ENCODE results near the gene IL21R. TPM values are rescaled to one million over a fixed set of nuclear protein-coding genes. Genes with fewer than 3 reads are reported as not detected.

IL21R gene
- total and polyA plus RNA-seq, 9 of the 15 experiments (the other 6 are each of a cell fraction or from before 2014, with no cell fraction given) = 0.04 to 0.34 (median 0.18) TPM; not detected in 1

DNA sequence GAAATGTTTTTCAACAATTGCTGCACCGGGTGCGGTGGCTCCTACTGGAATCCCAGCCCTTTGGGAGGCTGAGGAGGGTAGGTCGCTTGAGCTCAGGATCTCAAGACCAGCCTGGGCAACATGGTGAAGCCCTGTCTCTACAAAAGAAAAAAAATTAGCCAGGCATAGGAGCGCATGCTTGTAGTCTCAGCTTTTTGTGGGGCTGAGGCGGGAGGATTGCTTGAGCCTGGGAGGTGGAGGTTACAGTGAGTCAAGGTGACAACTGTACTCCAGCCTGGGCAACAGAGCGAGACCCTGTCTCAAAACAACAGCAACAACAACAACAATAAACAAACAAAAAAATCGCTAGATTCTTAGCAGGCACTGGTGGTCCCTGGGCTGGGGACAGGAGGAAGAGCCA lies 28.5 kb downstream of the IL21R start:
- no peak overlapping the region for H3K4me2 ChIP-seq (ENCODE audit: insufficient read depth, low read length)
- no TSS peak for BruUV-seq (replicated peaks)
- 35% methylated on average over 7 of the region's 7 CpGs for WGBS (ENCODE audit: insufficient coverage, low coverage, missing lambda C conversion rate)
- ATAC-seq = no peak
- no peaks in the 10 kb centered on the region for H3K79me2 ChIP-seq (ENCODE audit: control insufficient read depth, insufficient read depth, low read length)
- CTCF ChIA-PET (ENCODE audit: low intra/inter-chr PET ratio) = no interaction called here
- H3K9me1 ChIP-seq (ENCODE audit: control insufficient read depth, insufficient read depth, low read length) = no peaks in the 10 kb centered on the region
- FAIRE-seq = no peak
- intact Hi-C loops (cut with micrococcal nuclease) = no loop called here
- peaks cover 5 to 12% of the 10 kb centered on the region in 2 experiments for H3K4me1 ChIP-seq (replicated peaks in 1 of 2; ENCODE audit: control insufficient read depth in 2 of 2, insufficient read depth in 2 of 2, low read length in 2 of 2)
- H2AFZ ChIP-seq (ENCODE audit: low read depth, low read length) = no peak overlapping the region
- no peak for DNase-seq (ENCODE audit: extremely low read depth in 1 of 4, low spot score in 3 of 4)
- no peaks in the 10 kb centered on the region for H3K9me3 ChIP-seq (replicated peaks; ENCODE audit: control insufficient read depth, insufficient read depth, low read depth, low read length)
- H4K20me1 ChIP-seq (replicated peaks; ENCODE audit: control insufficient read depth, insufficient read depth, low read length) = no peaks in the 10 kb centered on the region
- H3K36me3 ChIP-seq (ENCODE audit: control insufficient read depth, insufficient read depth, low read length) = no peaks in the 10 kb centered on the region
- no peak overlapping the region for H3K4me3 ChIP-seq
- no peak overlapping the region for H3K9ac ChIP-seq (ENCODE audit: insufficient read depth in 1 of 2, low read depth in 2 of 2, low read length in 2 of 2)
- POLR2A ChIA-PET = interaction anchor here (1.0 to 1.4 kb wide), 2 partner anchors 11 to 14 kb away, joined by 4 to 6 read pairs; no protein-coding TSS in a partner anchor
- TF ChIP-seq ZNF121 (CRISPR knock-in tag; conservative IDR thresholded peaks at IDR 0.05) = 0 out of 2 replicates have a peak, but pooled peaks have one; percentile 16
- no peak for TF ChIP-seq TOE1 (IDR thresholded peaks at IDR 0.05; ENCODE audit: borderline replicate concordance)
- TF ChIP-seq TOE1 (CRISPR knock-in tag; IDR thresholded peaks at IDR 0.05; ENCODE audit: borderline replicate concordance, low read depth) = no peak
- in situ Hi-C loops (cut with MboI) = no loop called here
- H3K27ac ChIP-seq (ENCODE audit: extremely low read depth, low read depth, low read length) = no peak overlapping the region
- peaks cover 0 to 6% of the 10 kb centered on the region in 2 experiments; a peak in 2 of 5 replicates for H3K27me3 ChIP-seq (ENCODE audit: control insufficient read depth in 2 of 2, insufficient read depth in 2 of 2, low read length in 2 of 2)

- intact Hi-C loops (cut with micrococcal nuclease) (no loop called here), in situ Hi-C loops (cut with MboI) (no loop called here)
- Histone ChIP-seq H3K27me3 (ENCODE audit: control insufficient read depth in 2 of 2, insufficient read depth in 2 of 2, low read length in 2 of 2) (peaks cover 0 to 6% of the 10 kb centered on the region in 2 experiments; a peak in 1 of 5 replicates), H3K36me3 (ENCODE audit: control insufficient read depth, insufficient read depth, low read length) (no peaks in the 10 kb centered on the region), H2AFZ (ENCODE audit: low read depth, low read length) (no peak overlapping the region), H3K9me1 (ENCODE audit: control insufficient read depth, insufficient read depth, low read length) (no peaks in the 10 kb centered on the region), H3K9me3 (replicated peaks; ENCODE audit: control insufficient read depth, insufficient read depth, low read depth, low read length) (no peaks in the 10 kb centered on the region), H3K4me2 (ENCODE audit: insufficient read depth, low read length) (no peak overlapping the region), H3K79me2 (ENCODE audit: control insufficient read depth, insufficient read depth, low read length) (no peaks in the 10 kb centered on the region), H3K4me1 (replicated peaks in 1 of 2; ENCODE audit: control insufficient read depth in 2 of 2, insufficient read depth in 2 of 2, low read length in 2 of 2) (peaks cover 5 to 12% of the 10 kb centered on the region in 2 experiments), H4K20me1 (replicated peaks; ENCODE audit: control insufficient read depth, insufficient read depth, low read length) (no peaks in the 10 kb centered on the region), H3K4me3 (no peak overlapping the region), H3K9ac (ENCODE audit: insufficient read depth in 1 of 2, low read depth in 2 of 2, low read length in 2 of 2) (no peak overlapping the region), H3K27ac (ENCODE audit: extremely low read depth, low read depth, low read length) (no peak overlapping the region)
- peak; percentile 75 for ATAC-seq
- BruUV-seq (replicated peaks) = no TSS peak
- peak; percentile 89 for FAIRE-seq
- DNase-seq (ENCODE audit: extremely low read depth in 1 of 4, low spot score in 3 of 4) = peak; percentile 75 to 81 (median 79)
- 2% methylated on average over 9 of the region's 10 CpGs for WGBS (ENCODE audit: insufficient coverage, low coverage, missing lambda C conversion rate)
- CTCF ChIA-PET (ENCODE audit: low intra/inter-chr PET ratio) = interaction anchor here (0.7 kb wide), 1 partner anchor 509 kb away, joined by 3 read pairs; no protein-coding TSS in a partner anchor
- POLR2A ChIA-PET = interaction anchor here (0.6 to 1.4 kb wide), 3 partner anchors 10 to 316 kb away, joined by 3 to 6 read pairs (median 4); no protein-coding TSS in a partner anchor
- TF ChIP-seq NFE2 (IDR thresholded peaks at IDR 0.05; ENCODE audit: low read depth) (peak; percentile 67), CREB1 (IDR thresholded peaks at IDR 0.05) (0 out of 2 replicates have a peak, but pooled peaks have one; percentile 33), CREB1 (CRISPR knock-in tag; IDR thresholded peaks at IDR 0.05) (no peak), ZNF707 (CRISPR knock-in tag; conservative IDR thresholded peaks at IDR 0.05) (no peak), ARID1B (IDR thresholded peaks at IDR 0.05) (peak; percentile 94), KLF10 (CRISPR knock-in tag; IDR thresholded peaks at IDR 0.05) (no peak), PRPF4 (IDR thresholded peaks at IDR 0.05; ENCODE audit: insufficient read depth, low read depth, low read length, poor library complexity, severe bottlenecking) (no peak), MAFG (tag; conservative IDR thresholded peaks at IDR 0.05) (peak; percentile 69), ZNF277 (CRISPR knock-in tag; IDR thresholded peaks at IDR 0.05; ENCODE audit: borderline replicate concordance) (no peak)
- TF ChIP-seq, protein P1, sequence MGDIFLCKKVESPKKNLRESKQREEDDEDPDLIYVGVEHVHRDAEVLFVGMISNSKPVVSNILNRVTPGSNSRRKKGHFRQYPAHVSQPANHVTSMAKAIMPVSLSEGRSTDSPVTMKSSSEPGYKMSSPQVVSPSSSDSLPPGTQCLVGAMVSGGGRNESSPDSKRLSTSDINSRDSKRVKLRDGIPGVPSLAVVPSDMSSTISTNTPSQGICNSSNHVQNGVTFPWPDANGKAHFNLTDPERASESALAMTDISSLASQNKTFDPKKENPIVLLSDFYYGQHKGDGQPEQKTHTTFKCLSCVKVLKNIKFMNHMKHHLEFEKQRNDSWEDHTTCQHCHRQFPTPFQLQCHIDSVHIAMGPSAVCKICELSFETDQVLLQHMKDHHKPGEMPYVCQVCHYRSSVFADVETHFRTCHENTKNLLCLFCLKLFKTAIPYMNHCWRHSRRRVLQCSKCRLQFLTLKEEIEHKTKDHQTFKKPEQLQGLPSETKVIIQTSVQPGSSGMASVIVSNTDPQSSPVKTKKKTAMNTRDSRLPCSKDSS (IDR thresholded peaks at IDR 0.05; ENCODE audit: low read depth, partially characterized antibody) = no peak
Observed at GRCh38 chr16:27430923-27431484, 29.0 kb downstream of the IL21R start.
